HG03064 (cell line): ENCODE measurements around the gene HDAC10.

Source experiments
- ATAC-seq: cut with Tn5 transposase; IDR thresholded peaks from one replicate; pipeline ENCODE4 v1.9.1; 2021; ENCODE audit warnings: low read depth; ENCODE audit not compliant: unreplicated experiment

HDAC10 gene

GRCh38 chr22:50244420-50245213, 6.4 kb downstream of the HDAC10 start, which contains the start of gene TUBGCP6:
TUBGCP6 (minus strand) TSS chr22:50245023; CDS start chr22:50244459, 564 bp downstream.
- peak; percentile 63 for ATAC-seq

GRCh38 chr22:50243685-50244419, 7.2 kb downstream of the HDAC10 start:
- ATAC-seq = no peak

GRCh38 chr22:50242406-50242949, 8.6 kb downstream of the HDAC10 start:
- no peak for ATAC-seq

- no peak for ATAC-seq
Observed at GRCh38 chr22:50238755-50239154, 12.3 kb downstream of the HDAC10 start.

- no peak for ATAC-seq
Observed at GRCh38 chr22:50236731-50237409, 14.2 kb downstream of the HDAC10 start.

- ATAC-seq = no peak
Observed at GRCh38 chr22:50233223-50233622, 17.8 kb downstream of the HDAC10 start.

- no peak for ATAC-seq
Observed at GRCh38 chr22:50232481-50233151, 18.4 kb downstream of the HDAC10 start.

- ATAC-seq = no peak
Observed at GRCh38 chr22:50229370-50229769, 21.7 kb downstream of the HDAC10 start.

GRCh38 chr22:50228366-50228765, 22.7 kb downstream of the HDAC10 start:
- no peak for ATAC-seq

- no peak for ATAC-seq
Observed at GRCh38 chr22:50227579-50228215, 23.4 kb downstream of the HDAC10 start.

GRCh38 chr22:50226875-50227165, 24.2 kb downstream of the HDAC10 start:
- no peak for ATAC-seq

GRCh38 chr22:50226063-50226874, 24.8 kb downstream of the HDAC10 start:
- ATAC-seq = no peak

GRCh38 chr22:50225200-50225969, 25.7 kb downstream of the HDAC10 start:
- ATAC-seq = no peak

- no peak for ATAC-seq
Observed at GRCh38 chr22:50224071-50224470, 27.0 kb downstream of the HDAC10 start.

- ATAC-seq = no peak
Observed at GRCh38 chr22:50222508-50222907, 28.6 kb downstream of the HDAC10 start.

GRCh38 chr22:50221410-50222300, 29.4 kb downstream of the HDAC10 start:
- no peak for ATAC-seq

GRCh38 chr22:50220603-50221409, 30.3 kb downstream of the HDAC10 start:
- ATAC-seq = no peak
